Motor neuron (in vitro differentiated cells): ENCODE data around the gene SH3PXD2B. TPM values are rescaled to one million over a fixed set of nuclear protein-coding genes. Genes with fewer than 3 reads are reported as not detected.
A peak's percentile ranks its signal among the peaks of the same experiment; 100 is the strongest.
"Not testable (repeated sequence)": the region's sequence is repeated elsewhere in the genome, so short reads cannot be mapped to it uniquely, and the experiment has no call there.

Experiments
- ATAC-seq, 8 experiments: fragments of 200-7000 bp; cut with Tn5 transposase; replicated peaks in 6 of 8; 2 replicates each; pipeline ENCODE4 v1.8.0; 2021; ENCODE audit warnings: mild to moderate bottlenecking in 8 of 8, moderate library complexity in 8 of 8
- H3K27ac ChIP-seq, 2 donors: fragments of 250-450 bp; sonication (Bioruptor Pico); 2 replicates each; pipeline ENCODE4 v1.9.0; 2021; ENCODE audit warnings: antibody characterized with exemption in 2 of 2, mild to moderate bottlenecking in 2 of 2, moderate library complexity in 1 of 2
- H3K4me1 ChIP-seq, 2 donors: fragments of 250-450 bp; sonication (Bioruptor Pico); replicated peaks in 1 of 2; 2 replicates each; pipeline ENCODE4 v1.6.1; 2021; ENCODE audit warnings: antibody characterized with exemption in 2 of 2, mild to moderate bottlenecking in 2 of 2, moderate library complexity in 1 of 2
- H3K4me3 ChIP-seq, 5 donors: fragments of 250-450 bp; sonication (Bioruptor Pico); 2 replicates each; pipeline ENCODE4 v1.9.0; 2021; ENCODE audit warnings: antibody characterized with exemption in 5 of 5, mild to moderate bottlenecking in 5 of 5, moderate library complexity in 4 of 5
- WGBS, 10 experiments: fragments of 450-650 bp; shearing (Covaris generic); methylation state at CpG; one replicate each; pipeline ENCODE4 v1.0.0; 2022; 5-methylcytosine and 5-hydroxymethylcytosine counted together
- in situ Hi-C, 9 experiments: fragments of 400-800 bp; cut with MboI; loops; one replicate each; pipeline ENCODE4 v1.15.0; 2021; ENCODE audit warnings: low sequenced_read_pairs in 9 of 9, low pct_unique_long_range_greater_than_20kb in 2 of 9; ENCODE audit not compliant: unreplicated experiment in 9 of 9
- total RNA-seq, 8 experiments: library from RNA; unstranded; fragments of 300-600 nt; gene quantifications; 2 replicates each; pipeline versions ENCODE4 v1.2.3 to v1.2.4, GENCODE V29; 2022

The SH3PXD2B gene
- total RNA-seq, 8 experiments from 2014 or later, result 18.0 to 35.7 (median 24.3) TPM

- WGBS, 10 experiments, result 40 to 100% (median 74%) methylated on average over 1 to 6 of the region's 7 CpGs; no CpG with 5 or more reads in 3 of the 10 experiments
- ATAC-seq, result peak in 4 of 8 experiments; percentile 35 to 66 (median 49)
- Histone ChIP-seq H3K27ac (peak overlapping the region in 1 of 2 donors; percentile 33), H3K4me3 (no peak overlapping the region), H3K4me1 (peaks cover 0 to 5% of the 10 kb centered on the region in 2 donors)
- in situ Hi-C loops, result no loop called here
These were observed 111.4 kb downstream of the SH3PXD2B start for GRCh38 chr5:172342918-172343317.

GRCh38 chr5:172339264-172340180 lies 114.8 kb downstream of the SH3PXD2B start:
- WGBS, 10 experiments, result 81 to 100% (median 98%) methylated on average over 1 to 13 of the region's 35 CpGs; no CpG with 5 or more reads in 6 of the 10 experiments
- Histone ChIP-seq H3K4me3 (no peak overlapping the region), H3K27ac (no peak overlapping the region), H3K4me1 (peaks cover 0 to 5% of the 10 kb centered on the region in 2 donors)
- no peak for ATAC-seq
- in situ Hi-C loops, result no loop called here

- ATAC-seq, result peak in 2 of 8 experiments; percentile 5 to 61
- WGBS, 10 experiments, result 30 to 100% methylated on average over 1 to 2 of the region's 9 CpGs; no CpG with 5 or more reads in 8 of the 10 experiments
- Histone ChIP-seq H3K4me1 (no peaks in the 10 kb centered on the region), H3K27ac (no peak overlapping the region), H3K4me3 (no peak overlapping the region)
- in situ Hi-C loops, result no loop called here
These were observed 117.5 kb downstream of the SH3PXD2B start for GRCh38 chr5:172336676-172337285.

GRCh38 chr5:172336264-172336663 lies 118.1 kb downstream of the SH3PXD2B start:
- ATAC-seq, result peak in 3 of 8 experiments; percentile 11 to 29 (median 23)
- in situ Hi-C loops, result no loop called here

GRCh38 chr5:172335721-172336120 lies 118.6 kb downstream of the SH3PXD2B start:
- in situ Hi-C loops, result no loop called here
- Histone ChIP-seq H3K27ac (no peak overlapping the region), H3K4me3 (no peak overlapping the region), H3K4me1 (no peaks in the 10 kb centered on the region)
- peak in 2 of 8 experiments; percentile 27 to 33 for ATAC-seq
- 75 to 100% (median 81%) methylated on average over 1 to 4 of the region's 4 CpGs; no CpG with 5 or more reads in 5 of the 10 experiments for WGBS, 10 experiments

More at GRCh38 chr5:172336264-172336663, 118.1 kb downstream of the SH3PXD2B start:
- H3K4me3 ChIP-seq, result no peak overlapping the region
- no peaks in the 10 kb centered on the region for H3K4me1 ChIP-seq
- 92 to 100% methylated on average over 2 to 3 of the region's 10 CpGs; no CpG with 5 or more reads in 8 of the 10 experiments for WGBS, 10 experiments
- H3K27ac ChIP-seq, result no peak overlapping the region

- in situ Hi-C loops, result no loop called here
- Histone ChIP-seq H3K4me3 (no peak overlapping the region), H3K4me1 (no peaks in the 10 kb centered on the region), H3K27ac (no peak overlapping the region)
- WGBS, 10 experiments, result 87 to 100% (median 99%) methylated on average over 1 to 9 of the region's 9 CpGs; no CpG with 5 or more reads in 4 of the 10 experiments
- no peak for ATAC-seq
These were observed 119.7 kb downstream of the SH3PXD2B start for GRCh38 chr5:172334641-172335040.

GRCh38 chr5:172334196-172334595 lies 120.1 kb downstream of the SH3PXD2B start:
- Histone ChIP-seq H3K4me1 (no peaks in the 10 kb centered on the region), H3K4me3 (no peak overlapping the region), H3K27ac (no peak overlapping the region)
- in situ Hi-C loops, result no loop called here
- WGBS, 10 experiments, result 60 to 84% (median 80%) methylated on average over 2 to 6 of the region's 8 CpGs; no CpG with 5 or more reads in 5 of the 10 experiments
- peak in 2 of 8 experiments; percentile 24 to 31 for ATAC-seq

- ATAC-seq, H3K4me1 ChIP-seq, H3K27ac ChIP-seq, H3K4me3 ChIP-seq, in situ Hi-C loops: not testable (repeated sequence)
- 33 to 100% (median 96%) methylated on average over 1 to 8 of the region's 13 CpGs; no CpG with 5 or more reads in 1 of the 10 experiments for WGBS, 10 experiments
These were observed 127.4 kb downstream of the SH3PXD2B start for GRCh38 chr5:172326901-172327300.

GRCh38 chr5:172325452-172325851 lies 128.9 kb downstream of the SH3PXD2B start:
- Histone ChIP-seq H3K27ac (no peak overlapping the region), H3K4me1 (no peaks in the 10 kb centered on the region), H3K4me3 (no peak overlapping the region)
- no peak for ATAC-seq
- 70 to 100% (median 87%) methylated on average over 1 to 6 of the region's 9 CpGs; no CpG with 5 or more reads in 2 of the 10 experiments for WGBS, 10 experiments
- in situ Hi-C loops, result no loop called here

GRCh38 chr5:172322028-172322965 lies 132.0 kb downstream of the SH3PXD2B start:
- ATAC-seq, result no peak
- 56 to 85% (median 80%) methylated on average over 1 to 8 of the region's 9 CpGs for WGBS, 10 experiments
- Histone ChIP-seq H3K4me1 (no peaks in the 10 kb centered on the region), H3K27ac (no peak overlapping the region), H3K4me3 (no peak overlapping the region)
- in situ Hi-C loops, result no loop called here

- in situ Hi-C loops, result no loop called here
These were observed 132.7 kb downstream of the SH3PXD2B start for GRCh38 chr5:172321593-172321992.

GRCh38 chr5:172319708-172320441 lies 134.4 kb downstream of the SH3PXD2B start:
- Histone ChIP-seq H3K27ac (no peak overlapping the region), H3K4me1 (peaks cover 0 to 7% of the 10 kb centered on the region in 2 donors), H3K4me3 (no peak overlapping the region)
- ATAC-seq, result peak in 2 of 8 experiments; percentile 28 to 35
- in situ Hi-C loops, result no loop called here
- 20 to 90% (median 80%) methylated on average over 1 to 4 of the region's 4 CpGs; no CpG with 5 or more reads in 4 of the 10 experiments for WGBS, 10 experiments

More at GRCh38 chr5:172321593-172321992, 132.7 kb downstream of the SH3PXD2B start:
- H3K4me1 ChIP-seq, result no peaks in the 10 kb centered on the region
- no peak overlapping the region for H3K4me3 ChIP-seq
- ATAC-seq, result no peak
- H3K27ac ChIP-seq, result no peak overlapping the region
